HG03060 (cell line): ENCODE data around the gene LAMC3.
"Not testable (repeated sequence)": the region's sequence is repeated elsewhere in the genome, so short reads cannot be mapped to it uniquely, and the experiment has no call there.

Experiments
- ATAC-seq: cut with Tn5 transposase; IDR thresholded peaks from one replicate; pipeline ENCODE4 v1.9.1; 2021; ENCODE audit warnings: low read depth, moderate number of reproducible peaks; ENCODE audit not compliant: unreplicated experiment

Gene LAMC3

GRCh38 chr9:131025953-131026858 lies 17.2 kb downstream of the LAMC3 start:
- ATAC-seq: no peak

GRCh38 chr9:131027048-131027871 lies 18.3 kb downstream of the LAMC3 start:
- ATAC-seq: no peak

GRCh38 chr9:131027872-131028179 lies 18.9 kb downstream of the LAMC3 start:
- ATAC-seq: no peak

- ATAC-seq: no peak
These were observed 19.4 kb downstream of the LAMC3 start for GRCh38 chr9:131028221-131028884.

- no peak for ATAC-seq
These were observed 20.1 kb downstream of the LAMC3 start for GRCh38 chr9:131028931-131029573.

- no peak for ATAC-seq
These were observed 20.6 kb downstream of the LAMC3 start for GRCh38 chr9:131029574-131029952.

- no peak for ATAC-seq
These were observed 21.4 kb downstream of the LAMC3 start for GRCh38 chr9:131030239-131031004.

DNA sequence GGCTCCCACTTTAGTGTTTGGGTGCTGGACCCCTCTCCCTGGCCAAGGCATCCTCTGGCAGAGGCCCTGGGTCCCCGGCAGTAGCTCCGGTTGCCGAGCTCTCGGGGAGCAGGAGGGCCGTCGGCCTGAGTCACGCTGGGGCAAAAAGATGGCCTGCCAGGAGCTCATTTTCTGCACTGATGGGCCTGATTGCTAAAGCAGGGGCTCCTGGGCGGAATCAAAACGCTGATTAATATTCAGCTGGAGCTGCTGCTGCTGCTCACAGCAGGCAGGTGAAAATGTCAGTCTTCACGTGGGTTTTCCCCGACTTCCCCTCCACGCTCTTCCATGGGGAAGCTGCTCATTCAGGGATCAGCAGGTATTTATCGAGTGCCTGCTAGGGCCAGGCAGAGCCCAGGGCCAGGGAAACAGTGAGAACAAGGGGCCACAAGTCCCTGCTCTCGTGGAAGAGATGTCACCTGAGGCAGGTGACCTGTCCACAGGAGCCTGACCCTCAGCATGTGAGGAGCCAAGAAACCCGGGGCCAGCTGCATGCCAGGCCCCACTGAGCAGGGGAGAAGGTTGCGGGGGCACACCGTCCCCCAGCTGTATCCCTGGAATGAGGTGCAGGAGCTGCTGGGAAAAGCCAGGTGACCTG lies 22.1 kb downstream of the LAMC3 start:
- ATAC-seq: no peak

GRCh38 chr9:131031642-131032005 lies 22.6 kb downstream of the LAMC3 start:
- ATAC-seq: no peak

- no peak for ATAC-seq
These were observed 23.4 kb downstream of the LAMC3 start for GRCh38 chr9:131032384-131032783.

GRCh38 chr9:131033269-131034224 lies 24.6 kb downstream of the LAMC3 start:
- no peak for ATAC-seq

DNA sequence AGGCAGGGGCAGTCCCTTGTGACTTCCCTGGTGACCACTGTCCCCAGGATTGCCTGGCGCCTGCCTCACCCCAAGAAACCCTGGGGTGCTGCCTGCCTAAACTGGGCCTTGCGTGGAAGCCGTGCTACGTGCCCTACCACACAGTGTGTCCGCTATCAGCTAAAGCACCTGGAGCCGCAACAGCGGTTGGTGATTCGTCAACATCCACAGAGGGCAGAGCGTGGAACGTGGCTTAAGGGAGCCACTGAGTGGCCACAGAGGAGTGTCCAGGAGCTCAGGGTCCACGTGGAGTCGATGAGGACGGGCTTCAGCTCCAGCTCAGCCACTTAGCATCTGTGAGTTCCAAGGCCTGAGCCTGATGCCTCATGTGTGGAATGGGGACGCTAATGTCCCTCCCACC lies 25.3 kb downstream of the LAMC3 start:
- no peak for ATAC-seq

- not testable (repeated sequence) for ATAC-seq
These were observed 25.8 kb downstream of the LAMC3 start for GRCh38 chr9:131034749-131035148.

DNA sequence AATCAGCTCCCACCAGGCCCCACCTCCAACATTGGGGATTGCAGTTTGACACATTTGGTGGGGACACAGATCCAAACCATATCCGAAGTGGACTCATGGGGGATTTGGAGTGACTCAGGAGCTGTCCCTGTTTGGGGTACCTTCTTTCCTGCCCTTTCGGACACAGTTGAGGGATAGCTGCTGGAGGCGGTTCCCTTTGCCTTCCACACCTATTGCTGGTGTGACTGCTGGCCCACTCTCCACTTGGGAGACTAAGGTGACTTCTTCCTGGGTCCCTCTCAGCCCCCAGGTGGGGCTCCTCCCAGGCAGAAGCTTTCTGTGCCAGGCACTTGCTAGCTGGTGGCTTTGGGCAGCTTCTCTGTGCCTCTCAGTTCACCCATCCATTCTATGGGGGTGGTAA lies 26.6 kb downstream of the LAMC3 start:
- no peak for ATAC-seq

DNA sequence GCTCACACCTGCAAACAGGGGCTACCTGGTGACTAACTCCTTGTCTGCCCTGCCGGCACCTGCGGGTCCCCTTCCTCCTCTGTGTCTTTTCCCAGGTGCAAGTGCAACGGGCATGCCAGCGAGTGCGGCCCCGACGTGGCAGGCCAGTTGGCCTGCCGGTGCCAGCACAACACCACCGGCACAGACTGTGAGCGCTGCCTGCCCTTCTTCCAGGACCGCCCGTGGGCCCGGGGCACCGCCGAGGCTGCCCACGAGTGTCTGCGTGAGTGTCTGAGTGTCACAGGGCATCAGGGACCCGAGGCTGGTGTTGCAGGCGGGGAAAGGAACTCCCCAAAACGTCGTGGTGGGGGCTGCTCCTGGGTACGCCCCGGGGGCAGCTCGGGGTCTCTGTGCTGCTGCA lies 27.1 kb downstream of the LAMC3 start:
- no peak for ATAC-seq

GRCh38 chr9:131036529-131037334 lies 27.8 kb downstream of the LAMC3 start:
- no peak for ATAC-seq

DNA sequence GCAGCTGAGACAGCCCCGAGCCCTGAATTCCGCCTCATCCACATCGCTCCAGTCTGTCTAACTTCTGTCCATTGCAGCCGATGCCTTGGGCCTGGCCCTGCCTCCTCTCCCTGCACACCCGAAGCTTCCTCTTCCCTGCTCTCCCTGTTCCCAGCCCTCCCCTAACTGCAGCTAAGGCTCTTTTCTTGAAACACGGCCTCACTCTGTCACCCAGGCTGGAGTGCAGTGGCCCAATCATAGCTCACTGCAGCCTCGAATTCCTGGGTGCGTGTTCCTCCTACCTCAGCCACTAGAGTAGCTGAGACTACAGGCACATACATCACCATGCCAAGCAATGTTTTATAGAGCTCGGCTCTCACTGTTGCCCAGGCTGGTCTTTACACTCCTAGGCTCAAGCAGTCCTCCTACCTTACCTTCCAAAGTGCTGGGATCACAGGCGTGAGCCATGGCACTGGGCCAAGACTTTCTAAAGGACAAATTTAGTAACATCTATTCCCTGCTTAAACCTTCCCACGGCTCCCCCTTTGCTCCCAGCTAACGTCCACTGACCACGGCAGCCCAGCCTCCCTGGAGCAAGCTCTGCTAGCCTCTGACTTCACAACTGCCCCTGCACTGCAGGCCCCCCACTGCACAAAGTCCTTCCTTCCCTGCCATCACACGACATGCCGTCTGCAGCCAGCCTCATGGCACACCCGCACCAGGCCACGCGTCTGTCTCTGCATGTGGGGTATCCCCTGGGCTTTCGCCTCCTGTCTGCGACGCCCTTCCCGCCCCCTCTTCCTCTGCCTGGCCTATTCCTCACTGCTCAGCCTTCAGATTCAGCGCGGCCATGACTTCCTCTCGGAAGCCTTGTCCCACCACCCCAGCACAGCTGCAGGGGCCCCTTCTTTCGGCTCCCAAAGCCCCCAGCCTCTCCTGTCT lies 28.6 kb downstream of the LAMC3 start:
- no peak for ATAC-seq
